Activated CD4-positive, CD25-positive, alpha-beta regulatory T cell treated with anti-CD3 and anti-CD28 coated beads, Interleukin-2, amount 50 U/mL, for 72 hours (primary cell): ENCODE data around the gene MPDU1.
A peak's percentile ranks its signal among the peaks of the same experiment; 100 is the strongest.

Experiments
- DNase-seq: peaks from one replicate; pipeline ENCODE4 v3.0.0; 2021

The MPDU1 gene

DNA sequence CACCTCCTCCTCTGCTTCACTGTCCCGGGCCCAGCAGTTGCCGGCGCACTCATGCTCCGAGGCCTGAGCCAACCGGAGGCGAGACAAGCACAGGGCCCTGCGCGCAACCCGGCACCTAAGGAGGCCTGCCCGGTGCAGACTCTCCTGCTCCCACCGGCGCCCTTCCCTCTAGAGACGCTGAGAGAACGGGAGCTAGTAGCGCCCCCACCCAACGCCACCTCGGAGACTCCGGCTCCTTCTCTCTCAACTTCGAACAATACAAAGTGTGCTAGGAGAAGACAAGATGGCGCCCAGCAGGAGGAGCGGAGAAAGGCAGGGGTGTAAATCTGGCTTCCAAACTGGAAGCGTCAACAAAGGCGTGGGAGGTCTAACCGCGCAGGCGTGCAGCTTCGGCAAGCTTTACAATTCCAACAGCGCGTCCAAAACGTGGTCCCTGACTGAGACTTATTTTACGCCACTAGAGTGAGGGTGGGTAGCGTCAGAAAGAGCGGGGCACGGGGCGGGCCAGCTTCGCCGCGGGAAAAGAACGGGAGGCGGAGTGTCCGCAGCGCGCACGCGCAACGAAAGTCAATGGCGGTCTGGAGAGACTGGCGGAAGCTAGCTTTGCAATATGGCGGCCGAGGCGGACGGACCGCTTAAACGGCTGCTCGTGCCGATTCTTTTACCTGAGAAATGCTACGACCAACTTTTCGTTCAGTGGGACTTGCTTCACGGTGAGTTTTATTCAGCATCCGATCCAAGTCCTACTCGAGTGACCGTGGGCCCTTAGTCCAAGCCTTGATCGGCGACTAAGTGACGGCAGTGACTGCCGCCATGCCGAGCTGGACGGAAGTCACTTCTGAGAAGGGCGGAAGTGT is at the start of gene MPDU1:
Gene MPDU1 (plus strand): TSS at position 600 of the 857 bp plus-strand sequence. CDS start 11 bp downstream, at position 611.
- peak; percentile 95 for DNase-seq

DNA sequence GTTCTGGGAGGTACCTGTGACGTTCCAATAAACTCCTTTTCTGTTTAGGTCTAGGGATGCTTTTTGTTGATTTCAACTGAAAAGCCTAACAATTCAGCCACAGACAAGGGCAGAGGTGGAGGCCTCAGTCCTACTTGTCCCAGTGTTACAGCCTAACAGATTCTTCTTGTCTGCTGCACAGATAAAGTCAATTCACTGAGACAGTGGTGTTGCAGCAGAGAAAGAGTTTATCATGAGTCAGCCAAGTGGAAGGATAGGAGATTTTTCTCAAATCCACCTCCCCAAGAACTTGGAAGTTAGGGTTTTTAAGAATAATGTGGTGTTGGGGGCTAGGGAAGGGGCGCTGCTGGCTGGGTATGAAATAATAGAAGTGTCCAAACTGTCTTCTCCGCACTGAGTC is 45.6 kb upstream of the MPDU1 start:
- DNase-seq = no peak

DNA sequence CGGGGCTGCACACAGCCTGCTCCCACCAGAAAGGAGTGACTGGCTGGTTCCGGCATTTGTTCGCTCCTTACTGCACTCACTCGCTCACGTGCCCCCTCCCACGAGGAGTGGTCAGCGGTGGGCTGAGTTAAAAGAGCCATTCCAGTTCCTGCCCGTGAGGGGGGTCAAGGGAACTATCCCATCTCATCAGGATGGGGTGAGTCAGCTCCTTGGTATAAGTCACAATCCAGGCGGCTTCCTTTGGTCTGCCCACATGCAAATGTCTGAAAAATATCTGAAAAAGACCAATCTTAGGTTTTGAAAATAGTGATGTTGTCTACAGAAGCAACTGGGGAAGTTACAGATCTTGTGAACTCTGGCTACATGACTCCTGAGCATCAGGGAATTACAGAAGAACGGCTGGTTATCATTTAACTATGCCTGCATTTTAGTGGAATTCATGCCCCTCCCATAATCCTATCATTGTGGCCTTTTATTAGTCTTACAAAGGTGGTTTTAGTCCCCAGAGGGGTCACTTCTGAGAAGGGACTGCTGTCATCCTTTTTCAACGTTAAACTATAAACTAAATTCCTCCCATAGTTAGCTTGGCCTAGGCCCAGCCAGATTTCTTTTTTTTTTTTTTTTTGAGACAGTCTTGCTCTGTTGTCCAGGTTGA is 44.6 kb upstream of the MPDU1 start:
- DNase-seq = no peak

GRCh38 chr17:7541074-7541621 is 42.5 kb upstream of the MPDU1 start:
- no peak for DNase-seq

GRCh38 chr17:7544911-7545310 is 38.7 kb upstream of the MPDU1 start:
- no peak for DNase-seq

GRCh38 chr17:7548585-7549400 is 34.9 kb upstream of the MPDU1 start, which contains the start of gene TNFSF12:
Gene TNFSF12 (plus strand): TSS chr17:7549058. CDS start chr17:7549154, 96 bp downstream.
- peak; percentile 68 for DNase-seq

DNA sequence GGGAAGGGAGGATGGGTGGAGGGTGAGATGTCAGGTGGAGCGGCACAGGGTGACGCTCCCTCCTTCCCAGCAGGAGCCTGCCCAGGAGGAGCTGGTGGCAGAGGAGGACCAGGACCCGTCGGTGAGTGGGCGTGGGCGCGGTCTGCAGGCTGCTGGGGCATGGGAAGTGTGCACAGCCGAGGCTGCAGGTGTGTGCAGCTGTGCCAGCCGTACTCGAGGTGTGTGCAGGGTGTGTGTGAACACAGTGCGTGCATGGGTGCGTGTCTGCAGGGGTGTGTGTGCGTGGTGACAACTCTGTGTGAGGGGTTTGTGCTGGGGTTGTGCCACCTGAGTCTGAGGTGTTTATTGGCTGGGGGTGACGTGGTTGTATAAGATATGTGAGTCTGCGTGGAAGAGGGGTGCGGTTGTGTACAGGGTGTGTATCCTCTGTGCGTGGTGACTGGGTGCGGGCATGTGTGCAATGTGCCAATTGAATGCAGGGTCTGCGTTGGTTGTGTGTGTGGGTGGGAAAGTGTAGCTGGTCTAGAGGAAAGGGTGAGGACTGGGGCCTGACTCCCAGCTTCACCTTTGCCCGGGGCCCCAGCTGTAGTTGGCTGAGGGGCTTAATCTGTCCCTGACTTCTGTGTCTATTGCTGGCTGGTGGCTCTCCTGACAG is 34.1 kb upstream of the MPDU1 start:
- peak; percentile 52 for DNase-seq

DNA sequence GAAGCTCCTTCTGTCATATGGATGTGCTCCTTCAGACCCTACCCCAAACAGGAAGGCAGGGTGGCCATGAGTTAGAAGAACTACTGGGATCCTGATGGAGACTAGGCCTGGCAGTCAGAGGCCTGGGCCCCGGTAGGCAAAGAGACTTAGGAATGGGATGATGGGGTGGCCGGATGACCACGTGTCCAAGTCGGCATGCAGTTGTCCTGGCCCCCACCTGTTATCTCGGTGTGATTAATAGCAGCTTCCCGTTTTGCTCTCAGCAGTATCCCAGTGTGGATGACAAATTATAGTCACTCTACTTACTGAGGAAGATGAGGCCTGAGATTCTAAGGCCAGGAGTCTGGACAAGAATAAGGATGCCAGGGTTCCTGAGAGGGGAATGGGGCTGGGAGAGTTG is 33.3 kb upstream of the MPDU1 start:
- no peak for DNase-seq

DNA sequence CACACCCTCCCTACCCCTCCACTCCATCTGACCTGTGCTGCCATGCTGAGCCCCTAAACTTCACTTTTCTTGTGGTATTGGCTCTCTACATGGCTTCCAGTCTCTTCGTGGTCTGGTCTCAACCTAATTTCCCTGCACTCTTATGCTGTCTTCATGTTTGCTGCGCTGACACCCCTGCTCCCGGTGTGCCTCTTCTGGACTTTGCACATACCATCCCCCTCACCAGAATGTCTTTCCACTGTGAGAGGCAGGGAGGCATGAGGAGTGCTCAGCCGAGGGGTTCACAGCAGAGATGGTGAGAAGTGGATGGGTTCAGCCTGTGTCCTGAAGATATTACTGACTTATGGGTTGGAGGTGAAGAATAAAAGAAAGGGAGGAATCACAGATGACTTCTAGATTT is 32.3 kb upstream of the MPDU1 start:
- DNase-seq = no peak

DNA sequence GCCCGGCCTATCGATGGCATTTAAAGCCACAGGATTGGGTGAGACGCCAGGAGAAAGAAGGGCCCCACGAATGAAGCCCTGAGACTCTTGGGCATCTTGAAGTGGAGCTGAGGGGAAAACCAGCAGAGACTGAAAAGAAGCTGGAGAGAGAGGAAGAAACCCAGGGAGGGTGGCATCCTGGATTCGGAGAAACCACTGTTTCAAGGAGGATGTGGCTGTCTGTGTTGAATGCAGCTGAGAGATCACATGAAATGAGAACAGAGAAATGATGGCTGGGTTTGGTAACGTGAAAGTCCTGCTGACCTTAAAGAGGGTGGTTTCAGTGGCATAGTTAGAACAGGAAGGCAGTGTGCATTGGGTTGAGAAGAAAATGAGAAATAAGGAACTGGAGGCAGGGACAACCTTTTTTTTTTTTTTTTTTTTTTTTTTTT is 31.0 kb upstream of the MPDU1 start:
- DNase-seq = no peak

DNA sequence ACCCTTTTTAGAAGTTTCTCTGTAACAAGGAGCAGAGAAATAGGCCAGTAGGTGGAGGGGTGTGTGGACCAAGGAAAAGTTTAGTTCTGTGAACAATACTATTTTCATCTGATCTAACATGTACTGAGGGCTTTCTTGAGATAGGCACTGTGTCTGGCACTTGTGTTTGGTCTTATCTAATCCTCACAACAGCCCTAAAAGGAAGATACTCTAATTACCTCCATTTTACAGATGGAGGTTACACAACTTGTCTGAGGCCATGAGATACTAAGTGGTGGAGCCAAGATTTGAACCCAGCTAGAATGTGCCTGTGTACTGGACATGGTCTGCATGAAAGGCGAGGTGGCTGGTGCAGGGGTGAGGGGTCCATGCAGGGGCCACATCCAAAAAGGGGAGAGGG is 30.3 kb upstream of the MPDU1 start:
- DNase-seq = no peak

GRCh38 chr17:7555320-7555948 is 28.2 kb upstream of the MPDU1 start:
- no peak for DNase-seq

DNA sequence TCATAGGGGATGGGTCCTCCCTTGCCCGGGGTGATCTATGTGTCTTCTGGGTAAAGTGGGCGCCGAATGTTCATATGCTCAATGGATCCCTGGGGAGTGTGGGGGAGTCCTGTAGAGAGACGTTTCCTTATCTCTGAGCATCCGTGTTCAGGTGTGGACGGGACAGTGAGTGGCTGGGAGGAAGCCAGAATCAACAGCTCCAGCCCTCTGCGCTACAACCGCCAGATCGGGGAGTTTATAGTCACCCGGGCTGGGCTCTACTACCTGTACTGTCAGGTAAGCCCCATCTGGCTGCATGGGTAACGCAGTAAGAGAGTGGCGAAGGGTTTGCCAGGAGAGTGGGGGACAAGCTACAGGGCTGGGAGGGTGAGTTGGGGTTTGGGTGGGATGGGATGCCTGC is 27.0 kb upstream of the MPDU1 start:
- no peak for DNase-seq

- DNase-seq = no peak
Measured at GRCh38 chr17:7557147-7557764, 26.4 kb upstream of the MPDU1 start.

DNA sequence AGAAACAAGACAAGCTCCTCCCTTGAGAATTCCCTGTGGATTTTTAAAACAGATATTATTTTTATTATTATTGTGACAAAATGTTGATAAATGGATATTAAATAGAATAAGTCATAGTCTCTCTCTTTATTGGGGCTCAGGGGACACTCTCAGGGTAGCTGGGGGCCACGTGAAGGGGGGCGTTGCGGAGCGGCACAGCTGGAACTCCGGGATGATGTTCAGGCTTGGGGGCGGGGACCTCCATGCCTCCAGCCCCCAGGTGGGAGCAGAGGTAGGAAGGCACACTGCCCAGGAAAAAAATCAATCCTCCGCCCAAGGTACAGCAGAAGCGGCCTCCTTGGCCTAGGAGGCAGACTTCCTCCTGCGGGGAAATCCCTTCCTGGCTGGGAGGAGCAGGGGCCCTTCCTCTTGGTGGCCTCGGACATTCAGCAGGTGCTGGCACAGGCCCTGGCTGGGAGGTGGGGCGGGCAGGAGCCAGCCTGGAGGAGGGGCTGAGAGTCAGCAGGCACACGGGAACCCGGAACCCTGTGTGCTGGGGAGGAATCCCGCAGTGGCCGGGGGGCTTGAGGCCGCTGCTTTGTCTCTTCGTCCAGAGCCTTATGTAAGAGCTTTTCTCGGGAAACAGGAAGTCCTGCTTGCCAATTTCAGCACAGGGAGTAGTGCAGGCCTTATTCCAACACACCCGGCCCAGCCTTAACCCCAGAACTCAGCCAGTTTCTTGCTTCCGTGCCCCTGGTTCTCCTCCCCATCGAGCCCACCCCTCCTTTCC is 25.7 kb upstream of the MPDU1 start:
- no peak for DNase-seq

DNA sequence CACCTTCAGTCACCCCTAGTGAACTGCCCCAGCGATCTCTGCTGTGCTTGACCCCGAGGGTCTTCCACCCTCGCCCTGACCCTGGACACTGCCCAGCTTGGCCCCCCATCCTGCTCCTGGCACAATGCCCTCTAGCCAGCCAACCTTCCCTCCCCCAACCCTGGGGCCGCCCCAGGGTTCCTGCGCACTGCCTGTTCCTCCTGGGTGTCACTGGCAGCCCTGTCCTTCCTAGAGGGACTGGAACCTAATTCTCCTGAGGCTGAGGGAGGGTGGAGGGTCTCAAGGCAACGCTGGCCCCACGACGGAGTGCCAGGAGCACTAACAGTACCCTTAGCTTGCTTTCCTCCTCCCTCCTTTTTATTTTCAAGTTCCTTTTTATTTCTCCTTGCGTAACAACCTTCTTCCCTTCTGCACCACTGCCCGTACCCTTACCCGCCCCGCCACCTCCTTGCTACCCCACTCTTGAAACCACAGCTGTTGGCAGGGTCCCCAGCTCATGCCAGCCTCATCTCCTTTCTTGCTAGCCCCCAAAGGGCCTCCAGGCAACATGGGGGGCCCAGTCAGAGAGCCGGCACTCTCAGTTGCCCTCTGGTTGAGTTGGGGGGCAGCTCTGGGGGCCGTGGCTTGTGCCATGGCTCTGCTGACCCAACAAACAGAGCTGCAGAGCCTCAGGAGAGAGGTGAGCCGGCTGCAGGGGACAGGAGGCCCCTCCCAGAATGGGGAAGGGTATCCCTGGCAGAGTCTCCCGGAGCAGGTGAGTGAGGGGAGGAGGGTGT is 24.9 kb upstream of the MPDU1 start, which contains the start of gene TNFSF13:
Gene TNFSF13 (plus strand): TSS at position 207 of the 776 bp plus-strand sequence. CDS start 290 bp downstream, at position 497.
- DNase-seq = no peak

GRCh38 chr17:7559320-7560171 is 24.1 kb upstream of the MPDU1 start:
- no peak for DNase-seq

DNA sequence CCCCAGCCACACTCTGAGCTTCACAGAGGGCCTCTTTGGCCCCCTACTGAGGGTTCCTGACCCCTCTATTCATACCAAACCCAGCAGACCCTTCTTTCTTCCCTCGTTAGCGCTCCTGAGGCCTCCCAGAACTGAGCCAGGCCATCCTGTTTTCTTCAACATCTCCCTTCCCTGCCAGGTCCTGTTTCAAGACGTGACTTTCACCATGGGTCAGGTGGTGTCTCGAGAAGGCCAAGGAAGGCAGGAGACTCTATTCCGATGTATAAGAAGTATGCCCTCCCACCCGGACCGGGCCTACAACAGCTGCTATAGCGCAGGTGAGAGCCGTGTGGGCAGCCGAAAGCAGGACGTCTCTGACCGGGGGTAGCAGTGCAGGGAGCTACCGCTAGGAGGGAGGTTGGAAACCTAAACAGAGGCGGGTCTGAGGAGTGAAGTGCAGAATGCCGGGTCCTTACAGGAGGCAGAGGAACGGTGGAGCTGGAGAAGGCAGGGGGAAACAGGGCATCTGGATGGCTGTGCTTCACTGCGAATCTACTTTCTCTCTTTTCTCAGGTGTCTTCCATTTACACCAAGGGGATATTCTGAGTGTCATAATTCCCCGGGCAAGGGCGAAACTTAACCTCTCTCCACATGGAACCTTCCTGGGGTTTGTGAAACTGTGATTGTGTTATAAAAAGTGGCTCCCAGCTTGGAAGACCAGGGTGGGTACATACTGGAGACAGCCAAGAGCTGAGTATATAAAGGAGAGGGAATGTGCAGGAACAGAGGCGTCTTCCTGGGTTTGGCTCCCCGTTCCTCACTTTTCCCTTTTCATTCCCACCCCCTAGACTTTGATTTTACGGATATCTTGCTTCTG is 23.3 kb upstream of the MPDU1 start:
- peak; percentile 65 for DNase-seq
